Uterus (tissue), 4 donors: Measurements from ENCODE around the gene B3GALT5. TPM values are rescaled to one million over a fixed set of nuclear protein-coding genes. Genes with fewer than 3 reads are reported as not detected.

Experiments
- DNase-seq, 2 donors: peaks; one replicate each; pipeline ENCODE4 v3.0.0-alpha.2; 2019 to 2020
- H3K27ac ChIP-seq, 2 donors: fragments of 200-600 bp; sonication (generic); 1 replicate in 1 of 2; 2 replicates in 1 of 2; pipeline ENCODE4 v1.5.1; 2016 to 2018
- H3K27me3 ChIP-seq, 2 donors: fragments of 200-600 bp; sonication (generic); one replicate each; pipeline ENCODE4 v1.5.1; 2018 to 2019; ENCODE audit warnings: control low read depth in 1 of 2
- H3K36me3 ChIP-seq, 2 donors: fragments of 200-600 bp; sonication (generic); one replicate each; pipeline ENCODE4 v1.5.1; 2019; ENCODE audit warnings: control low read depth in 1 of 2
- H3K4me1 ChIP-seq, 2 donors: fragments of 200-600 bp; sonication (generic); one replicate each; pipeline ENCODE4 v1.5.1; 2018 to 2019; ENCODE audit warnings: control low read depth in 1 of 2
- H3K4me3 ChIP-seq, 2 donors: fragments of 200-600 bp; sonication (generic); 1 replicate in 1 of 2; 2 replicates in 1 of 2; pipeline ENCODE4 v1.5.1; 2018 to 2019; ENCODE audit warnings: mild to moderate bottlenecking in 1 of 2
- H3K9me3 ChIP-seq, 2 donors: fragments of 200-600 bp; sonication (generic); one replicate each; pipeline ENCODE4 v1.5.1; 2019; ENCODE audit warnings: control low read depth in 1 of 2
- CTCF ChIP-seq, 4 experiments: fragments of 200-600 bp in 2 of 4; fragments of 450-650 bp in 2 of 4; sonication (generic) in 2 of 4; IDR thresholded peaks; one replicate each; pipeline ENCODE4 v1.5.1; 2016 to 2019; ENCODE audit warnings: antibody characterized with exemption in 4 of 4, mild to moderate bottlenecking in 2 of 4, moderate library complexity in 1 of 4
- POLR2A ChIP-seq, 2 donors: fragments of 450-650 bp; IDR thresholded peaks; one replicate each; pipeline ENCODE4 v1.6.1; 2016; ENCODE audit warnings: antibody characterized with exemption in 2 of 2, mild to moderate bottlenecking in 1 of 2, moderate library complexity in 1 of 2
- intact Hi-C: fragments of 100-400 bp; cut with DNase I; formaldehyde crosslinking; loops from one replicate; pipeline ENCODE4 v1.15.1; 2023; ENCODE audit warnings: low total_unique reads
- total RNA-seq, 4 donors: library from RNA; depleted of rRNA in 3 of 4; stranded (reverse); fragments of >200 nt in 3 of 4; gene quantifications; one replicate each; pipeline versions ENCODE4 v1.1.0 to v1.2.4, GENCODE V29; 2014 to 2023
- donor health status: DM: yes; HTN: yes; CAD: no.

B3GALT5 gene
- total RNA-seq, 4 donors from 2014 or later, result 0.26 to 2.7 (median 0.65) TPM

GRCh38 chr21:39663066-39663465 is 50.3 kb downstream of the B3GALT5 start:
- intact Hi-C loops, result no loop called here
- Histone ChIP-seq H3K9me3 (no peaks in the 10 kb centered on the region), H3K27me3 (no peaks in the 10 kb centered on the region), H3K27ac (no peak overlapping the region), H3K36me3 (no peaks in the 10 kb centered on the region), H3K4me1 (no peaks in the 10 kb centered on the region), H3K4me3 (no peak overlapping the region)
- DNase-seq, result no peak
- TF ChIP-seq POLR2A (IDR thresholded peaks at IDR 0.05) (no peak), CTCF (IDR thresholded peaks at IDR 0.05) (no peak)

DNA sequence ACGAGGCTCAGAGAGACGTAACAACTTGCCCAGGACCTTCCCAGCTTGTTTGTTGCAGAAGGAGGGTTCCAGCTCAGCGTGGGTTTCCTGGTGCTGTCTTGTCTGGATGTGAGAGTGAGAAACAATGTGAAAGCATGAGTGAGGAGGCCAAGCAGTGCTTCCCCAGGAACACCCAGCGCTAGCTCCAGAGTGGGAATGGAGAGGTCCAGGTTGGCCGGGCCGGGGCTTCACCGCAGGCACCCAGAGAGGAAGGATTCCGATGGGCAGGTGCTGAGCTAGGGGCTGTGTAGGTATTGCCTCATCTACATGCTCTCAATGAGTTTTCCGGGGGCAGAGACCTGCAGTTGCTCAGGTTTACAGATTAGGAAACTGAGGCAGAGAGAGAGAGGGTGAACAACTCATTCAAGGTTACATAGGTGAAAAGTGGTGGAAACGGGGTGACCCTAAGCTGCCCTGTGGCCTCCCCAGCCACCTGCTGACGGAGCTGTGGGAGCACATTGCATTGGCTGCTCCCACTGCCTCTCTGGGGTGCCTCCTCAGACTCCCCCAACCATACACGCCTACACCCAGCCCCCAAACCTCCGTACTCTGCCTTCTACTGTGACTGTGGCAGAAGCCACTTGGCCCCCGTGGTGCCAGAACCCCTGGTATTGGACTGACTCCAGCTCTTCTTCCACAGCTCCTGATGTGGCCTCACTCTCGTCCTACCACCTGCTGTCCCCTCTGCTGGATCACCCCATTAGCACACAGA is 51.2 kb downstream of the B3GALT5 start:
- DNase-seq, result no peak
- no peaks in the 10 kb centered on the region for H3K4me1 ChIP-seq
- TF ChIP-seq POLR2A (IDR thresholded peaks at IDR 0.05), result no peak
- TF ChIP-seq CTCF (IDR thresholded peaks at IDR 0.05), result no peak
- no peaks in the 10 kb centered on the region for H3K9me3 ChIP-seq
- intact Hi-C loops, result no loop called here
- H3K4me3 ChIP-seq, result no peak overlapping the region
- no peak overlapping the region for H3K27ac ChIP-seq
- H3K27me3 ChIP-seq, result no peaks in the 10 kb centered on the region
- H3K36me3 ChIP-seq, result no peaks in the 10 kb centered on the region

DNA sequence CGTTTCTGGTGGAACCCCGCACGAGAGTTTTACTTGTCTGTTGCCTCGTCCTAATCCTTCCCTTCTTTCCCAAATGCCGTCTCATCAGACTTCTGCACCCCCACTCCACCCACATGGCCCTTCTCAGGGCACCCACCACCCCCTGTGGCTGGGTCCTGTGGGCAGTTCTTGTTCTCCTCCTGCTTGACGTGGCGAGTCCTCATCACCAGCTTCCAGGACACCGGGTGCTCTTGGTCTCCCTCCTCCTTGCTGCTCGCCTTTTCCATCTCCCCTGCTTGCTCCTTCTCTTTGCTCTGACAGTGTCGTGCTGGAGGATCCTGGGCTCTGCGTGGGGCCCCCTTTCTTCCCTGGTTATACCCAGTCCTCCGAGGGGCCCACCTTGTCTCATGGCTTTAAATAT is 51.8 kb downstream of the B3GALT5 start:
- H3K9me3 ChIP-seq, result no peaks in the 10 kb centered on the region
- H3K4me3 ChIP-seq, result no peak overlapping the region
- intact Hi-C loops, result no loop called here
- H3K27ac ChIP-seq, result no peak overlapping the region
- no peaks in the 10 kb centered on the region for H3K4me1 ChIP-seq
- H3K36me3 ChIP-seq, result no peaks in the 10 kb centered on the region
- DNase-seq, result no peak
- no peaks in the 10 kb centered on the region for H3K27me3 ChIP-seq
- no peak for TF ChIP-seq POLR2A (IDR thresholded peaks at IDR 0.05)
- TF ChIP-seq CTCF (IDR thresholded peaks at IDR 0.05), result no peak

- no peak overlapping the region for H3K27ac ChIP-seq
- H3K27me3 ChIP-seq, result no peaks in the 10 kb centered on the region
- H3K9me3 ChIP-seq, result no peaks in the 10 kb centered on the region
- H3K36me3 ChIP-seq, result no peaks in the 10 kb centered on the region
- no peak for DNase-seq
- intact Hi-C loops, result no loop called here
- no peak overlapping the region for H3K4me3 ChIP-seq
- no peaks in the 10 kb centered on the region for H3K4me1 ChIP-seq
- TF ChIP-seq POLR2A (IDR thresholded peaks at IDR 0.05), result no peak
- no peak for TF ChIP-seq CTCF (IDR thresholded peaks at IDR 0.05)
Observed at GRCh38 chr21:39666026-39666425, 53.3 kb downstream of the B3GALT5 start.

GRCh38 chr21:39666681-39667315 is 54.1 kb downstream of the B3GALT5 start:
- H3K4me1 ChIP-seq, result no peaks in the 10 kb centered on the region
- no peak overlapping the region for H3K4me3 ChIP-seq
- TF ChIP-seq CTCF (IDR thresholded peaks at IDR 0.05) (no peak), POLR2A (IDR thresholded peaks at IDR 0.05) (no peak)
- H3K36me3 ChIP-seq, result no peaks in the 10 kb centered on the region
- intact Hi-C loops, result no loop called here
- no peaks in the 10 kb centered on the region for H3K27me3 ChIP-seq
- H3K27ac ChIP-seq, result no peak overlapping the region
- DNase-seq, result no peak
- H3K9me3 ChIP-seq, result no peaks in the 10 kb centered on the region
